Raji (cell line): ENCODE data around the gene PSMC2.

Experiments used
- POLR2A ChIP-seq: IDR thresholded peaks from 2 replicates; pipeline ENCODE4 v1.6.1; 2011; ENCODE audit warnings: low read depth, low read length, control low read depth; ENCODE audit not compliant: insufficient read depth

The PSMC2 gene

GRCh38 chr7:103391976-103392375 is 44.5 kb downstream of the PSMC2 start:
- no peak for TF ChIP-seq POLR2A

- TF ChIP-seq POLR2A: no peak
These were observed 47.1 kb downstream of the PSMC2 start for GRCh38 chr7:103394566-103394965.

GRCh38 chr7:103395071-103395470 is 47.6 kb downstream of the PSMC2 start:
- TF ChIP-seq POLR2A: no peak

- TF ChIP-seq POLR2A: no peak
These were observed 49.0 kb downstream of the PSMC2 start for GRCh38 chr7:103396471-103396870.

GRCh38 chr7:103398483-103399127 is 51.2 kb downstream of the PSMC2 start:
- no peak for TF ChIP-seq POLR2A

GRCh38 chr7:103412151-103412550 is 64.7 kb downstream of the PSMC2 start:
- TF ChIP-seq POLR2A: no peak

GRCh38 chr7:103413407-103413806 is 66.0 kb downstream of the PSMC2 start:
- TF ChIP-seq POLR2A: no peak

- TF ChIP-seq POLR2A: no peak
These were observed 70.8 kb downstream of the PSMC2 start for GRCh38 chr7:103418241-103418640.
